ENCODE data around the gene GCLC. TPM values are rescaled to one million over a fixed set of nuclear protein-coding genes. Genes with fewer than 3 reads are reported as not detected.

GCLC gene
- total RNA-seq, 1 donor from 2014 or later: 27.1 TPM

- no peak for DNase-seq
Measured at GRCh38 chr6:53447865-53448264, 97.0 kb downstream of the GCLC start.

Other genes starting within 250 kb of the GCLC start
- 78.7 TPM for gene ELOVL5, start 196.2 kb downstream of the GCLC start, total RNA-seq
- gene KLHL31, start 120.7 kb upstream of the GCLC start, total RNA-seq: 11.9 TPM
- 18.4 TPM for gene LRRC1, start 249.9 kb upstream of the GCLC start, total RNA-seq